Colonic mucosa (tissue), 4 donors: ENCODE measurements around the gene TBC1D5. TPM values are rescaled to one million over a fixed set of nuclear protein-coding genes. Genes with fewer than 3 reads are reported as not detected.
"Not testable (repeated sequence)": the region's sequence is repeated elsewhere in the genome, so short reads cannot be mapped to it uniquely, and the experiment has no call there.

Source experiments
- DNase-seq: peaks from one replicate; pipeline ENCODE4 v3.0.0-alpha.2; 2020
- H3K27ac ChIP-seq: fragments of 200-600 bp; one replicate; pipeline ENCODE4 v1.8.0; 2021
- H3K27me3 ChIP-seq: fragments of 200-600 bp; one replicate; pipeline ENCODE4 v1.8.0; 2021
- H3K36me3 ChIP-seq: fragments of 200-600 bp; one replicate; pipeline ENCODE4 v1.8.0; 2021
- H3K4me1 ChIP-seq: fragments of 200-600 bp; one replicate; pipeline ENCODE4 v1.8.0; 2021; ENCODE audit warnings: mild to moderate bottlenecking
- H3K4me3 ChIP-seq: fragments of 200-600 bp; one replicate; pipeline ENCODE4 v1.8.0; 2021
- H3K9ac ChIP-seq, 2 donors: one replicate each; pipeline ENCODE4 v1.7.0; 2013; ENCODE audit warnings: control low read depth in 2 of 2, low read depth in 2 of 2, low read length in 2 of 2
- H3K9me3 ChIP-seq: fragments of 200-600 bp; one replicate; pipeline ENCODE4 v1.8.0; 2021
- CTCF ChIP-seq: fragments of 200-600 bp; IDR thresholded peaks from one replicate; pipeline ENCODE4 v1.8.0; 2022; ENCODE audit warnings: antibody characterized with exemption, mild to moderate bottlenecking
- intact Hi-C: fragments of 100-400 bp; cut with DNase I; formaldehyde crosslinking; loops from one replicate; pipeline ENCODE4 v1.14.1; 2022
- total RNA-seq, 2 donors: library from RNA; stranded (reverse); fragmentation: NEBNext Ultra II Directional in 1 of 2; extraction: Animal tissue kit (Norgen Biotek cat#: 25700) in 1 of 2; gene quantifications; one replicate each; pipeline ENCODE4 v1.2.1, GENCODE V29; 2021
- donor health status: healthy.
- donor health status: DM: no; HTN: no; CAD: no.
- donor health status: DM: no; HTN: no; CAD: no.

The TBC1D5 gene
- total RNA-seq, 2 donors from 2014 or later = 29.9 to 31.2 TPM

- intact Hi-C loops = no loop called here
These were observed 195.8 kb downstream of the TBC1D5 start for GRCh38 chr3:17546500-17547255.

GRCh38 chr3:17544632-17545031 is 197.8 kb downstream of the TBC1D5 start:
- Histone ChIP-seq H3K9me3 (no peaks in the 10 kb centered on the region), H3K27ac (no peak overlapping the region), H3K4me3 (no peak overlapping the region), H3K9ac (no peak overlapping the region), H3K27me3 (no peaks in the 10 kb centered on the region), H3K36me3 (no peaks in the 10 kb centered on the region), H3K4me1 (no peaks in the 10 kb centered on the region)
- no peak for DNase-seq
- intact Hi-C loops = no loop called here
- no peak for TF ChIP-seq CTCF

More at GRCh38 chr3:17546500-17547255, 195.8 kb downstream of the TBC1D5 start:
- Histone ChIP-seq H3K9ac (no peak overlapping the region), H3K27ac (no peak overlapping the region), H3K4me3 (no peak overlapping the region), H3K9me3 (no peaks in the 10 kb centered on the region), H3K27me3 (no peaks in the 10 kb centered on the region), H3K36me3 (no peaks in the 10 kb centered on the region), H3K4me1 (no peaks in the 10 kb centered on the region)
- TF ChIP-seq CTCF = no peak
- no peak for DNase-seq

GRCh38 chr3:17542591-17542990 is 199.8 kb downstream of the TBC1D5 start:
- no peak overlapping the region for H3K4me3 ChIP-seq
- no peak for DNase-seq
- H3K27me3 ChIP-seq = no peaks in the 10 kb centered on the region
- H3K4me1 ChIP-seq = no peaks in the 10 kb centered on the region
- H3K27ac ChIP-seq = no peak overlapping the region
- no peaks in the 10 kb centered on the region for H3K9me3 ChIP-seq
- H3K36me3 ChIP-seq = no peaks in the 10 kb centered on the region
- intact Hi-C loops = no loop called here
- TF ChIP-seq CTCF = no peak
- H3K9ac ChIP-seq = no peak overlapping the region

- intact Hi-C loops = no loop called here
- TF ChIP-seq CTCF = no peak
- no peaks in the 10 kb centered on the region for H3K9me3 ChIP-seq
- H3K27ac ChIP-seq = no peak overlapping the region
- no peak for DNase-seq
- no peaks in the 10 kb centered on the region for H3K4me1 ChIP-seq
- H3K36me3 ChIP-seq = no peaks in the 10 kb centered on the region
- H3K9ac ChIP-seq = no peak overlapping the region
- no peak overlapping the region for H3K4me3 ChIP-seq
- no peaks in the 10 kb centered on the region for H3K27me3 ChIP-seq
These were observed 203.0 kb downstream of the TBC1D5 start for GRCh38 chr3:17539436-17539835.

GRCh38 chr3:17535274-17535673 is 207.2 kb downstream of the TBC1D5 start:
- H3K4me1 ChIP-seq = no peaks in the 10 kb centered on the region
- DNase-seq = no peak
- H3K4me3 ChIP-seq = no peak overlapping the region
- no peak overlapping the region for H3K27ac ChIP-seq
- H3K36me3 ChIP-seq = no peaks in the 10 kb centered on the region
- no peak overlapping the region for H3K9ac ChIP-seq
- H3K9me3 ChIP-seq = no peaks in the 10 kb centered on the region
- H3K27me3 ChIP-seq = no peaks in the 10 kb centered on the region
- intact Hi-C loops = no loop called here
- no peak for TF ChIP-seq CTCF

GRCh38 chr3:17532446-17532845 is 210.0 kb downstream of the TBC1D5 start:
- H3K27me3 ChIP-seq, H3K4me1 ChIP-seq, H3K27ac ChIP-seq, H3K9ac ChIP-seq, DNase-seq, H3K9me3 ChIP-seq, H3K4me3 ChIP-seq, intact Hi-C loops, H3K36me3 ChIP-seq: not testable (repeated sequence)
